HEK293T (cell line): ENCODE measurements around the gene CA7.

ENCODE experiments used
- CTCF ChIA-PET: fragments of 350-600 bp; formaldehyde crosslinking; extraction: SDS; loops from one replicate; lab custom pipeline; 2021; ENCODE audit warnings: antibody characterized with exemption, inconsistent platforms; lab: Yijun Ruan, JAX
- POLR2A ChIA-PET: fragments of 350-600 bp; formaldehyde crosslinking; extraction: SDS; loops from one replicate; lab custom pipeline; 2020; ENCODE audit warnings: antibody characterized with exemption, inconsistent platforms; lab: Yijun Ruan, JAX
- DNase-seq: peaks from one replicate; pipeline ENCODE4 v3.0.0; 2012; ENCODE audit warnings: mixed read lengths; ENCODE audit errors: extremely low spot score
- ELF4 ChIP-seq: fragments of 450-650 bp; IDR thresholded peaks from 2 replicates; pipeline ENCODE4 v1.6.1; 2017; ENCODE audit warnings: antibody characterized with exemption
- FOXA1 ChIP-seq: fragments of 450-650 bp; IDR thresholded peaks from 2 replicates; pipeline ENCODE4 v1.6.1; 2016; ENCODE audit warnings: mild to moderate bottlenecking
- FOXK2 ChIP-seq: fragments of 450-650 bp; IDR thresholded peaks from 2 replicates; pipeline ENCODE4 v1.6.1; 2016; ENCODE audit warnings: mild to moderate bottlenecking
- PKNOX1 ChIP-seq: fragments of 450-650 bp; IDR thresholded peaks from 2 replicates; pipeline ENCODE4 v1.6.1; 2016
- SP1 ChIP-seq: fragments of 450-650 bp; IDR thresholded peaks from 2 replicates; pipeline ENCODE4 v1.6.1; 2017
- SUZ12 ChIP-seq: fragments of 450-650 bp; IDR thresholded peaks from 2 replicates; pipeline ENCODE4 v1.6.1; 2016; ENCODE audit warnings: mild to moderate bottlenecking
- TARDBP ChIP-seq: fragments of 450-650 bp; IDR thresholded peaks from 2 replicates; pipeline ENCODE4 v1.6.1; 2016
- ZNF384 ChIP-seq: fragments of 450-650 bp; IDR thresholded peaks from 2 replicates; pipeline ENCODE4 v1.6.1; 2016

CA7 gene

GRCh38 chr16:66902648-66903543, 58.7 kb downstream of the CA7 start:
- ChIA-PET CTCF (interaction anchor here (1.7 kb wide), 1 partner anchor 26 kb away, joined by 7 read pairs; no protein-coding TSS in a partner anchor), POLR2A (interaction anchor here (1.8 kb wide), 1 partner anchor 31 kb away, joined by 7 read pairs; the partner anchor contains the start of gene CIAO2B)
- TF ChIP-seq ZNF384: no peak
- TF ChIP-seq SP1: no peak
- no peak for TF ChIP-seq PKNOX1
- TF ChIP-seq SUZ12: no peak
- TF ChIP-seq FOXK2: no peak
- no peak for TF ChIP-seq FOXA1
- TF ChIP-seq TARDBP: no peak
- no peak for TF ChIP-seq ELF4

More at GRCh38 chr16:66902648-66903543, 58.7 kb downstream of the CA7 start:
- DNase-seq: no peak
